GM21825 (cell line): Measurements from ENCODE around the gene EPG5.
"Not testable (repeated sequence)": the region's sequence is repeated elsewhere in the genome, so short reads cannot be mapped to it uniquely, and the experiment has no call there.

Experiments
- ATAC-seq: cut with Tn5 transposase; IDR thresholded peaks from one replicate; pipeline ENCODE4 v1.9.1; 2021; ENCODE audit warnings: mild to moderate bottlenecking, moderate library complexity; ENCODE audit not compliant: unreplicated experiment

The EPG5 gene

DNA sequence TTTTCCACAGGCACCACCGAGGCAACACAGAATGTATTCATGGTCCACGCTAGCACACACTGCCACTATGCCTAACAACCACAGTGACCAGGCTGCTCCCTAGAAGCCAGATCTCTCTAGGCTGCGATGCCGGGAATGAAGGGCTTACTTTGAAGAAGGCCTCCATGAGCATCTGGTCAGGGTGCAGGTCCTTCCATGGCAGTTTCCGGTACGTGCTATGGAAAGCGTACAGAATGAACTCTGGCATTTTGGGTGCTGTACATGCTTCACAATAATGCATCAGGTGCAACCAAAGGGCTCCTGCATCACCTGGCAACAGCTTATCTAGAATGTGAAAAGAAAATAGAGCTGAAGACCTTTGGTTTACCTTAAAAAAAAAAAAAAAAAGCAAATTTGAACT, 96.7 kb downstream of the EPG5 start:
- no peak for ATAC-seq

GRCh38 chr18:45865466-45865865, 101.7 kb downstream of the EPG5 start:
- no peak for ATAC-seq

DNA sequence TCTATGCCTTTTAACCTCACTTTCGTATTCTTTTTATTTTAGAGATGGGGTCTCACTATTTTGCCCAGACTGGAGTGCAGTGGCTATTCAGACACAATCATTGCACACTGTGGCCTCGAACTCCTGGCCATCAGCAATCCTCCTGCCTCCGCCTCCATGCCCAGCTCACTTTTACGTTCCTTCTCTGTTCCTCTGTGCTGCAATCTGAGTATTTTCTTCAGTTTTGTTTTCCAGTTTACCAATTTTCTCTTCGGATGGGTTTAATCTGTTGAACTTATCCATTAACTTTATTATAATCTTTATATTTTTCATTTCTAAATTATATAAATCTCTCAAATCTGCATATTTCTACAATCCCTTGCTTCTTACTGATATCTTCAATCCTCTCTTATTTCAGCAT, 103.0 kb downstream of the EPG5 start:
- no peak for ATAC-seq

DNA sequence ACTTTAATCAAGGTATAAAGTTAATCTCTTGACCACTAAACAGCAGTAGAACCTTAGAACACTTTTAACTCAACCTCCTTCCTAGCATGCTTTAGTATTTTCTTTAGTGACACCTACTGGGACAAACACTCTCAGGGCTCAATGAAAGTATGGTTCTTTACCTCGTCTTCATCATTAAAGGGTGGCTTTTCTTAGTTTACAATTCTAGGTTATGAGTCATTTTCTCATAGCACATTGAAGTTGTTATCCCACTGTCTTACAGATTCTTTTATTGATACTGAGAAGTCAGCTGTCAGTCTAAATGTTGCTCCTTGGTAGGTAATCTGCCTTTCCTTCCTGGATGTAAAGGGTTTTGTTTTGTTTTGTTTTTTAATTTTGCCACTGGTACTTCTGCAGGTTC, 103.7 kb downstream of the EPG5 start:
- no peak for ATAC-seq

DNA sequence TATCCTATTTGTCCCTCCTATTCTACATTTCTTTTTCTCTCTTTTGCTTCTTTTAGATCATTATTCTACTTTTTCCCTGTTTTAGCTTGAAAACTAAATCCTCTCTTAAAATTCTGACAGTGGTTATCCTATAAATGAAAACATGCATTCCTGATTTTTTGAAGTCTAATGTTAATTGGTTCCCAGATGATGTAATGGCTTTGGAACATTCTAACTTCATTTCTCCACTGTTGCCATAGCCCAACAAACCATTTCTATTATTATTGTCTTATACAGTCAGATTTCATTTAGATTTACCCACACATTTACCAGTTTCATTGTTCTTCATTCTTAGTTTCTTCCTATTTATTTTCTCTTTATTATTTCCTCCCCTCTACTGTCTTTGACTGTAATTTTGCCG, 105.2 kb downstream of the EPG5 start:
- ATAC-seq = no peak

DNA sequence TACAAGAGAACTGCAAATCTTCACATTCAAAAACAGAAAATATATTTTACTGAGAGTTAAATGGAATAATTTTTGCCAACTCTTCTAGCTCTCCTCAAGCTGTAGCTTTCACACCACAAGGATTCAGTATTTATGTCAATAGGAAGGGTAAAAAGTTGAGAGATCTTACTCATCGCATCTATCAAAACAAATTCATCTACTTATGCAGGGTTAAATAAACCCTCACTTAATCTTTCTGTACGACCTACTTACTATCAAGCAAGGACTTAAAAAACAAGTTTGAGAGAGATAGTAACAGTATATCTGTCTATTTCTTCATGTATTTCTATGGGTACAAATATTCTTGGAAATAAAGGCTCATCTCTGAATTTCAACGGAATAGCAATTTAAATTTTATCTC, 106.2 kb downstream of the EPG5 start:
- ATAC-seq = no peak

GRCh38 chr18:45860492-45860891, 106.6 kb downstream of the EPG5 start:
- no peak for ATAC-seq

- ATAC-seq = no peak
These were observed 107.8 kb downstream of the EPG5 start for GRCh38 chr18:45859334-45859733.

GRCh38 chr18:45856531-45856930, 110.6 kb downstream of the EPG5 start:
- ATAC-seq = no peak

- ATAC-seq = no peak
These were observed 113.0 kb downstream of the EPG5 start for GRCh38 chr18:45854036-45854586.

DNA sequence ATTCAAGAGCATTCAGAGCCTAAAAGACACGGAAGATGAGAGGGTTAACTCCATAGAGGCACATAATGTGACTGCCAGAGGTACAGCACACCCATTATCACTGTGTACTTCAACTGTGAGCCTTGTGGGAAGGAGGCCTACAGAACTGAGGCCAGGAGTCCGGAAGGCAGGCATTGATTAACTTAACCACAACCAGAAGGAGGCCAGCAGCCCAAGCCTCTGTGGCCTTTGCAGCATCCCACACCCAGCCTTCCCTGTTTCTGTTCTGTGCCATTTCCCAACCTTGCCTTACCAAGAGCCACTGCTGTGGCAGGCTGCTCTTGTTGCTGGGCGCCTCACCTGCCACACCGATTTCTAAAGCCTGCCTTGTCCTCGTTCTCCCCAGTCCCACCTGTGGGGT, 114.5 kb downstream of the EPG5 start:
- ATAC-seq = no peak

DNA sequence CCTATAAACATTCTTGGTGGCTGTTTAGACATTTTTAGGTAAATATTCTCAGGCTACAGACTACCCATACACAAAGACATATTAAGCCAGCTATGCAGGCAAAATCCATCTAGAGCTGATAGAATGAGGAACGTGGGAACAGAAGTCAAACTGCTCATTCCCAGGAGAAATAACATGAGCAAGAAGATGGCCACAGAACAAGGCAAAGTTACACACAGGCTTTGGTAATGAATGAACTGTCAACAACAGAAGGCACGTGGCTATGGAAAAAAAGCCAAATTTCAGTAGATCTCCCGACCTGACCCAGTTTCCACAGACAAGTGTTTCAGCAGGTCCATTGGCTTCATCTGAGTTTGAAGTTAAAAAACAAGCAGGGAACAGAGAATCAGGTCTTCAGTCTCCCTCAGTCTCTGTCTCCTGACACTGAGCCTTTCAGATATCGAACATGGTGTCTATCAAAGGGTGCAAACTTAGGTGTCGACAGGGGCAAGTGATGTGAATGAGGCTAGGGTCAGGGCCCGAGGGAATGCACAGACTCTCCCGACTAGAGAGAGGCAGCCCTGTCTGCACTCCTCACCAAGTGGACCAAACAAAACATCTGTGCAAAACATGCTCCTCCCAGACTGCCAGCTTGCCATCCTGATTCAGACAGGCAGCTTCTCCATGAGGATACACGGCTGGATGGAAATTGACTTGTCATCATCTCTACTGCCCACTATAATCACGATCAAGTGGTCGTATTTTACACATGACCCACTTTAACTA, 115.8 kb downstream of the EPG5 start:
- ATAC-seq = no peak

DNA sequence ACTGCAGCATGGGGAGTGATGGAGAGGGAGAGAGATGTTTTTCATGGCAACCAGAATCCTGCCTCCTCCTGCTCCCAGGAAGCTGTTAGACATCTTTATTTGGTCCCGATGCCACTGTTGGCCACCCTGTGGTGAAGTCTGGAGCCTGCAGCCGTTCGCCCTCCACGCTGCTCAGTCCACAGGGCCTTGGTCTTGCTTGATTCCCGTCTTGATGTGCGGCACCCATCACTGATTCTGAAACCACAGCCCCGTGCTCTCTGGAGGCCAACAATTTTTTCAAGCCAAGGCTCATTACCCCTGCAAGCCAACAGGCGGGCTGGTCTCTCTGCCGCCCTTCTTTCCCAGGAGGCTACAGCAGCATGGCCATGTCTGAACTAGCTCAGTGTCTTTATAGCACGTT, 117.1 kb downstream of the EPG5 start:
- ATAC-seq = peak; percentile 42

DNA sequence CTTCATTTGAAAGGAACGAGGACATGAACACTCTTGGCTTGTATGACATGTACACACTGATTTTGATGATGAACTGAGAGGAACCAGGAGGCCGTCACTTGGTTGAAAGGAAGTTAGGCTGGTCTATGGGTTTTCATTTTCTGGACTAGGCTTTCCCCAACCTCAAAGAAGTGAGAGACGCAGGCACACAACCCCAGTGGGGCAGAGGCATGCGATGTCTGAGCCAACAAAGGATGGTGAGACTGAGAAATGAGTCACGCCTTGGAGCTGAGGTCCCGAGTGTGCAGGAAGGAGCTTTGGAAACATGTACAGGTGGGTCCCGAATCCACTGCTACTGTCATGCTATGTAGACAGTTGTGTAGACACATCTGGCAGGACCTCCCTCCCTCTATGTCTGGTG, 117.6 kb downstream of the EPG5 start:
- no peak for ATAC-seq

GRCh38 chr18:45848643-45849042, 118.5 kb downstream of the EPG5 start:
- not testable (repeated sequence) for ATAC-seq

- ATAC-seq = no peak
These were observed 120.0 kb downstream of the EPG5 start for GRCh38 chr18:45847119-45847518.

DNA sequence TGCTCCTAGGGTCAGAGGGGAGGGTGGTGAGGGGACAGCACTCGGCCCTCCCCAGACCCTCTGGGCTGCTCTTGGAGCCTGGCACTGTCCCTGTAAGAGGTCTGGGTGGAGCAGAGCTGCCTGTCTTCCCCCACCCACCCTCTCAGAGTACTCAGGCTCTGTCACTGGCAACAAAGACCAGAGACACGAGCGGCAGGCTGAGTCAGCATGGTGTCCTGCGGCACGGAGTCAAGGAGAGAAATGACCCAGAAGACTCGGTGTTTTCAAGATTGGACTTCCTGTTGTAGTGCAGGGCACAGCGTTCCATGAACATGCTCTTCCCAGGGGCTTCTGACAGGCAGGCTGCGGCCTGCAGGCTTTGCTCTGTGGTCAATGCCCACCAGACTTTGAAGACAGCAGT, 121.7 kb downstream of the EPG5 start:
- ATAC-seq = no peak

DNA sequence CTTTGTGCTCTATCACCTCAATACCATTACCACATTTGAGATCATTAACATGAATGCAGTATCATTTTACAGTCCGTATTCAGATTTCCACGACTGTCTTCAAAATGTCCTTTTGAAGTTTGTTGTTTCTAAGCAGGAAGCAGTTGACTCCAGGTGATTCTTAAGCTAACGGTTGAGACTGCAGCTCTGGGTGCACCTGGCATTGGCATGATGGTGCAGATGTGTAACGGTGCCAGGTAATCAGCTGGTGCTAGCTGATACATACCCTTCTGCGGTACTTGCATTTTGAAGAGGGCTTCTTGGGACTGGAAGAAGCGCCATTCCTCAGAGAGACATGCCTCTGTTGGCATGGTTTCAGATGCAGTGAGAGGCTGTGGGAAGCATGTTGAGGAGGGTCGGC, 122.2 kb downstream of the EPG5 start:
- ATAC-seq = no peak

DNA sequence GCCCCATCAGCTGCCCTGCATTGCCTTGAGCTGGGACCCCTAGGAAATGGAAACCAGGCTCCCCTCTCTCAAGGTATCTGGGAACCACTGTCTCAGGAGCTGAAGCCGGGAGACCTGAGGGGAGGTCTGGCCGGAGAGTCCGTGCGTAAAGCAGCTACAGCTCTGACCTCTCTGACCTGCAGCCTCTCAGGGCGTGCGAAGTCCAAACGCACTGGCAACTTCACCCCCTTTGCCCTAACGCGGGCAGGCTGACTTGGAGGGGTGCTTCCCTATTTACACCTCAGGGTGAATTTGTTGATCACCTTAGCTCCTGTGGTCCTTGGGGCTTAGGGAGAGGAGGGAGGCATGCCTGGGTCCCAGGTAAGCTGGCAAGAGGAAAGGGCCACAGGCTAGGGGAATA, 124.1 kb downstream of the EPG5 start:
- no peak for ATAC-seq

GRCh38 chr18:45841765-45842442, 125.2 kb downstream of the EPG5 start:
- ATAC-seq = no peak

GRCh38 chr18:45841060-45841764, 125.9 kb downstream of the EPG5 start:
- no peak for ATAC-seq
